LoVo (cell line): Measurements from ENCODE around the gene DCBLD2.

Experiments
- DNase-seq: peaks from one replicate; pipeline ENCODE4 v3.0.0-alpha.2; 2016; ENCODE audit warnings: low spot score

Gene DCBLD2

GRCh38 chr3:98766924-98767323 is 134.6 kb downstream of the DCBLD2 start:
- no peak for DNase-seq

DNA sequence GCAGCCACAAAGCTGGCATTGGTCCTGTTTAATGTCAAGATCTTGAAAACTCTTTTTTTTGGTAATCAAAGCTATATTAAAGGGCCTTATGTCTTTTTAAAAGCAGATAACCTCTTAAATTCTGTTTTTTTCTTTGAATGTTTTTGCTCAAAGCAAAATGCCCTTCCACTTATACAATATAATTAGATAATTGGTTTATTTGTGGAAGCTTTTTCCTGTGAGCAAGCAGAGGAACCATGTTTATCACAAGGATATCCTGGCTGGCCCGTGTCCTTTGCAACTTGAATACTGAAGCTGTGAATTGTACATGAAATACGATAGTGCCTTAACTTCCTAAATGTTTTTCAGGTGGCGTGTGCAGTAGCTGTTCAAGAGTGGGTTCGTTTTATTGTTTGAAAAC is 135.8 kb downstream of the DCBLD2 start:
- DNase-seq = no peak

- DNase-seq = no peak
Measured at GRCh38 chr3:98764472-98764884, 137.0 kb downstream of the DCBLD2 start.

DNA sequence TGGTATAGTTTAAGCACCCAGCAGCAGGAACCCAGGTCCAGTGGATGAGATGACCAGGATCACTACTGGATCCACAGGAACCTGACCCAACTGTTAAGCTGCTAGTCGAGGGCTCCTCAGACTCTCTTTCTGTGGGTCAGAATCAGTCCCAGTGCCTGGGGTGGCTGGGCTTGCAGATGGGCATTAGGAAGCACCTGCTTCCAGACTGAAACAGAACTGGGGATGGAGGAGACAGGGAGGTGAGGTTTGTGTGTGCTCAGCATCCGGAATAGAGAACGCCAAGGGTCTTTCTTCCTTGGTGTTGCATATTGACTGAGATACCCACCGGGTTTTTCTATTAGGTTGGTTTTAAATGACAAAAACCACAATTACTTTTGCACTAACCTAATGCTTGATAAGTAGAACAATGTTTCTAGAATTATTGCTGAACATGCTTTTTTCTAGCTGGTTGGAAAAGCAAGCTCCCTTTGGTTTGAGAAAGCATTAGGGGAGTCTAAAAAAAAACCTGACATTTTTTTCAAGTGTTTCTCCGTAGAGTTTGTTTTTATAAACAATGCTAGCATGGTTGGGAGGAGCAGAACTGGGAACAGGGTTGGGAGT is 137.6 kb downstream of the DCBLD2 start:
- no peak for DNase-seq

DNA sequence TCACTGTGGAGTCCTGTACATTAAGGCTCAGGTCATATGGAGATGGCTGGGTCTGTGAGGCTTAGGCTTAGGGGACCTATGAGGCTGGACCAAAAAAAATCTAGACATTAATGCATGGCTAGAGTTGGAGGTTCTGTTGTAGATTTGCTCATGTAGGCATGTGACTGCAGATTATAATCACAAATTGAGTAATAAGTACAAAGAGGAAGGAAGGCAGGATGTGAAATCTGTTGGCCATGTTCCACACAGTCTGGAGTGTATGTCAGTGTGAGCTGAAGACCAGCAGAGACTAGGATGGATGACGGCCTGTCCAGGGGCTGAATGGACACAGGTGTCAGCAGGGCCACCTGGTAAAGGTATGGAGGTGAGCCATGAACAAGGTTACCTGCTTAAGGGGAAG is 138.4 kb downstream of the DCBLD2 start, which contains the start of gene ST3GAL6:
Gene ST3GAL6, plus strand, starts transcription at position 265 of the 400 bp plus-strand sequence. CDS start 5,101 bp downstream, outside the sequence.
- DNase-seq = no peak

GRCh38 chr3:98761643-98762229 is 139.8 kb downstream of the DCBLD2 start:
- no peak for DNase-seq

DNA sequence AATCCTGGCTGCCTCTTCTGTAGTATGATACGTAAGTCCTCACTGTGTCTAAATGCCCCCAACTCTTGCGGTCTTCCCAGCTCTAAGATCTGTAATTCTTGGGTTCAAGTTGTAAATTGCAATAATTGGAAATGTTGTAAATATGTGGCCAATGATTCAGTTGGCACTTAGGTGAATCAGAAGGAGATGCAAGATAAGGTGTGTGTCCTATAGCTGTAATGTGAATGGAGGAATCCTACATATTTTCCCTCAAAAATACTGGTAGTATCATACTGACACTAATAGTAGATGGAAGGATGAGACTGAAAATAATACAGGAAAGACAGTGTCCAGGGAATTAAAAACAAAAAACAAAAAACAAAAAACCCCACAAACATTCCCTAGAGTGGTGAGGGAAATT is 141.9 kb downstream of the DCBLD2 start:
- no peak for DNase-seq

GRCh38 chr3:98755601-98756000 is 145.9 kb downstream of the DCBLD2 start:
- no peak for DNase-seq

- DNase-seq = no peak
Measured at GRCh38 chr3:98754483-98754882, 147.0 kb downstream of the DCBLD2 start.

DNA sequence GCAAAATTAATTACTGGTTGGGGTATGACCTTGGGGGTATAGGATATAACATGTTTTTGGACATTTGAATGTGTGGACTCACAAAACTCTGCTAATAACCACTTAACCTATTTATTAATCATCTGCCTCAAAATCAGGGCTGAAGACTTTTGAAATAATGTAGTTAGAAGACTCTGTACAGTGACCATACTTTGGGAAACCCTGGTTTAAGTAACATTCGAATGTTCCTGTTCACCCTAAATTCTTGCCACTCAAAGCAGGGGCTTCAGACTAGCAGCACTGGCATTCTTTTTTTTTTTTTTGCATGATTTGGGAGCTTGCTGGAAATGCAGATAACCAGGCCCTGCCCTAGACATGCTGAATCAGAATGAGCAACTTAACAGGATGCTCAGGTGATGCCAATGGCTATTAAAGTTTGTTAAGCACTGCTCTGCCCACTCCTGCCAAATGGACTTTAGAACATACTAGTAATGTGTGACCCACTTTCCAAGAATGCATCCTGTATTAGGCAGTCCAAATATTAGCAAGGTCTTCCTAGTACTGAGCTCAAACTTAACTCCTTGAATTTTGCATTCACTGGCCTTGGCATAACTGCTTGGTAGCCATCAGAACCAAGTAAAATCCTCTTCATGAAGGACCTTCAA is 151.1 kb downstream of the DCBLD2 start:
- no peak for DNase-seq

DNA sequence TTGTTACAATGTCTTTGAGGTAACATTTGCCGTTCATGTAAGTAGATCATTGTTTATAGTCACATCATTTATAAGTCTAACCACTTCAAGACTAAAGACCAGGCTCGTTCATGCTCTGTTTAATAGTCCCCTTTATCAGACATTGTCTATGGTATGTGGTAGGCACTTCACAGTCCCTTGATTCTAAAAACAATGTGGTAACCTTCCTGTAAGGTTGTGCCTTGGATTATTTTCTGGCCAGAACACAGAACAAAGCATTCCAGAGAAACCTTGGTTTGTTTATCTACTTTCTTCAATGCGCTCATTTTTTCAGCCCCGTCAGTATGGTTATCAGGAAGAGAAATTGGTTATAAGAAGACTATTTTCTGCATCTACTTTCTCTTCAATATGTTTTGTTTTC is 154.6 kb downstream of the DCBLD2 start:
- DNase-seq = no peak

- no peak for DNase-seq
Measured at GRCh38 chr3:98746122-98746521, 155.4 kb downstream of the DCBLD2 start.
